ENCODE data around the gene RTL1.

DNA sequence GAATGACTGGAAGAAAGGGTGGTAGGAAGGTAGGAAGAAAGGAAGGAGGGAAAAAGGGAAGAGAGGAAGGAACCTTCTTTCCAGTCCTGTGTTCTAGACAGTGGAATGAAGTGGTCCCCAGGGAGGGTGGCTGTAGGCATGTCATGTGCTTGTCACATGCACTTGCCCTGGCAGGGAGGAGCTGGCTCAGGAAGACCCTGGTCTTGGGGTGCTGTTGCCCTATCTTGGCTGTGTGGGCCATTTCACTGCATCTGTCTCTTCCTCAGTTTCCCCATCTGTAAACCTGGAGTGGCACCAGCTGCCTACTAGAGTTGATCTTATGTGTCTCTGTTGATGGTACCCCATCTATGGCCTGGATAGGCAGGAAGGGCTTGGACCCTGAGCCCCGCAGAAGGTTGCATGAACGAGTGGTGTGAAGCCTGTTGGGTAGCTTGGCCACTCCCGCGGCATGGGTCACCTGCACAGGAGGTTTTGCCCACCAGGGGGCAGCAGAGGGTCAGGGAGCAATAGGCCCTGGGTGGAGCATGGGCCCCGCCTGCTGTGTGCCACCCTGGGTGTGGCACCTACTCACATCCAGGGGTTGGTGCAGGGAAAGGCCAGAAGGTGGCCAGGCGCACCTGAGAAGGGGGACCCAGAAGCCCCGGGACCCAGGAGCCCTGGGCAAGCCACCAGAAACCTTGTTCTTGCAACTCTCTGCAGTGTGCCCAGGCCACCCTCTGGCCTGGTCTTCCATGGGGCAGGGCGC, 52.5 kb downstream of the RTL1 start:
- no peak for TF ChIP-seq EP300 (IDR thresholded peaks at IDR 0.05; ENCODE audit: borderline replicate concordance)
- no peak for TF ChIP-seq TCF12 (IDR thresholded peaks at IDR 0.05; ENCODE audit: low read depth)

All from Ishikawa (cell line).